Amniotic epithelial cell (primary cell): ENCODE results near the gene LRRK1.

Experiments
- DNase-seq: peaks from one replicate; pipeline ENCODE4 v3.0.0-alpha.2; 2010; ENCODE audit warnings: low read depth

Gene LRRK1

GRCh38 chr15:100892013-100892355, 27.2 kb upstream of the LRRK1 start:
- no peak for DNase-seq

GRCh38 chr15:100893261-100893963, 25.7 kb upstream of the LRRK1 start:
- DNase-seq = no peak

GRCh38 chr15:100893964-100894295, 25.2 kb upstream of the LRRK1 start:
- no peak for DNase-seq

- no peak for DNase-seq
Observed at GRCh38 chr15:100895721-100896120, 23.4 kb upstream of the LRRK1 start.

GRCh38 chr15:100897221-100898151, 21.7 kb upstream of the LRRK1 start:
- no peak for DNase-seq

- no peak for DNase-seq
Observed at GRCh38 chr15:100898152-100898490, 21.0 kb upstream of the LRRK1 start.

GRCh38 chr15:100898661-100899462, 20.3 kb upstream of the LRRK1 start:
- no peak for DNase-seq

- no peak for DNase-seq
Observed at GRCh38 chr15:100899601-100900000, 19.6 kb upstream of the LRRK1 start.

GRCh38 chr15:100900136-100900794, 18.9 kb upstream of the LRRK1 start:
- no peak for DNase-seq

GRCh38 chr15:100900795-100901169, 18.4 kb upstream of the LRRK1 start:
- DNase-seq = no peak

GRCh38 chr15:100901296-100901695, 17.9 kb upstream of the LRRK1 start:
- DNase-seq = no peak

GRCh38 chr15:100901702-100902435, 17.3 kb upstream of the LRRK1 start:
- DNase-seq = no peak

- peak; percentile 81 for DNase-seq
Observed at GRCh38 chr15:100902436-100903167, 16.6 kb upstream of the LRRK1 start.

- no peak for DNase-seq
Observed at GRCh38 chr15:100903168-100903554, 16.0 kb upstream of the LRRK1 start.

- no peak for DNase-seq
Observed at GRCh38 chr15:100905850-100906249, 13.3 kb upstream of the LRRK1 start.

GRCh38 chr15:100908466-100908865, 10.7 kb upstream of the LRRK1 start:
- no peak for DNase-seq

GRCh38 chr15:100909565-100909964, 9.6 kb upstream of the LRRK1 start:
- DNase-seq = no peak

GRCh38 chr15:100909989-100910955, 8.9 kb upstream of the LRRK1 start:
- DNase-seq = no peak

- DNase-seq = no peak
Observed at GRCh38 chr15:100911086-100911485, 8.1 kb upstream of the LRRK1 start.

GRCh38 chr15:100913961-100914360, 5.2 kb upstream of the LRRK1 start:
- DNase-seq = no peak
